Muscle layer of colon (tissue), 2 donors: Measurements from ENCODE around the gene VRK2.
"Not testable (repeated sequence)": the region's sequence is repeated elsewhere in the genome, so short reads cannot be mapped to it uniquely, and the experiment has no call there.

Source experiments
- H3K27ac ChIP-seq: one replicate; pipeline ENCODE4 v1.7.0; 2013; ENCODE audit warnings: low read depth, mild to moderate bottlenecking, low read length, moderate library complexity
- H3K27me3 ChIP-seq, 2 donors: one replicate each; pipeline ENCODE4 v1.7.0; 2013; ENCODE audit warnings: low read length in 2 of 2, mild to moderate bottlenecking in 2 of 2; ENCODE audit not compliant: insufficient read depth in 2 of 2, control insufficient read depth in 1 of 2
- H3K36me3 ChIP-seq: one replicate; pipeline ENCODE4 v1.7.0; 2013; ENCODE audit warnings: mild to moderate bottlenecking, low read length; ENCODE audit not compliant: insufficient read depth
- H3K4me1 ChIP-seq: one replicate; pipeline ENCODE4 v1.7.0; 2013; ENCODE audit warnings: mild to moderate bottlenecking, low read length; ENCODE audit not compliant: insufficient read depth
- H3K4me3 ChIP-seq, 2 donors: one replicate each; pipeline ENCODE4 v1.7.0; 2013; ENCODE audit warnings: low read length in 2 of 2, low read depth in 1 of 2, mild to moderate bottlenecking in 1 of 2, moderate library complexity in 1 of 2
- H3K9ac ChIP-seq: one replicate; pipeline ENCODE4 v1.7.0; 2013; ENCODE audit warnings: low read length
- H3K9me3 ChIP-seq: one replicate; pipeline ENCODE4 v1.7.0; 2013; ENCODE audit warnings: mild to moderate bottlenecking, low read length
- donor health status: abdominal sarcoma.
- donor health status: Adenocarcinoma of cecum.

The VRK2 gene

DNA sequence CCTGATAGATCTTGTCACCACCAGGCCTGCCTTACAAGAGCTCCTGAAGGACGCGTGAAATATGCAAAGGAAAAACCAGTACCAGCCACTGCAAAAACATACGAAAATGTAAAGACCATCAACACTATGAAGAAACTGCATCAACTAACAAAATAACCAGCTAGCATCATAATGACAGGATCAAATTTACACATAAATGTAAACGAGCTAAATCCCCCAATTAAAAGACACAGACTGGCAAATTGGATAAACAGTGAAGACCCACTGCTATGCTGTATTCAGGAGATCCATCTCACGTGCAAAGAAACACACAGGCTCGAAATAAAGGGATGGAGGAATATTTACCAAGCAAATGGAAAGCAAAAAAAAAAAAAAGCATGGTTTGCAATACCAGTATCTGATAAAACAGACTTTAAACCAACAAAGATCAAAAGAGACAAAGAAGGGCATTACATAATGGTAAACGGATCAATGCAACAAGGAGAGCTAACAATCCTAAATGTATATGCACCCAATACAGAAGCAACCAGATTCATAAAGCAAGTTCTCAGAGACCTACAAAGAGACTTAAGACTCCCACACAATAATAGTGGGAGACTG is 123.8 kb downstream of the VRK2 start:
- not testable (repeated sequence) for H3K4me1 ChIP-seq, H3K9ac ChIP-seq, H3K9me3 ChIP-seq, H3K27me3 ChIP-seq, H3K36me3 ChIP-seq, H3K4me3 ChIP-seq, H3K27ac ChIP-seq

DNA sequence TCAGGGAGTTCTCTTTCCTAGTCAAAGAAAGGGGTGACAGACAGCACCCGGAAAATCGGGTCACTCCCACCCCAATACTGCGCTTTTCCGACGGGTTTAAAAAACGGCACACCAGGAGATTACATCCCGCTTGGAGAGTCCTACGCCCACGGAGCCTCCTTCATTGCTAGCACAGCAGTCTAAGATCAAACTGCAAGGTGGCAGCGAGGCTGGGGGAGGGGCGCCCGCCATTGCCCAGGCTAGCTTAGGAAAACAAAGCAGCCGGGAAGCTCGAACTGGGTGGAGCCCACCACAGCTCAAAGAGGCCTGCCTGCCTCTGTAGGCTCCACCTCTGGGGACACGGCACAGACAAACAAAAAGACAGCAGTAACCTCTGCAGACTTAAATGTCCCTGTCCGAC is 125.2 kb downstream of the VRK2 start:
- not testable (repeated sequence) for H3K4me1 ChIP-seq, H3K4me3 ChIP-seq, H3K27ac ChIP-seq

DNA sequence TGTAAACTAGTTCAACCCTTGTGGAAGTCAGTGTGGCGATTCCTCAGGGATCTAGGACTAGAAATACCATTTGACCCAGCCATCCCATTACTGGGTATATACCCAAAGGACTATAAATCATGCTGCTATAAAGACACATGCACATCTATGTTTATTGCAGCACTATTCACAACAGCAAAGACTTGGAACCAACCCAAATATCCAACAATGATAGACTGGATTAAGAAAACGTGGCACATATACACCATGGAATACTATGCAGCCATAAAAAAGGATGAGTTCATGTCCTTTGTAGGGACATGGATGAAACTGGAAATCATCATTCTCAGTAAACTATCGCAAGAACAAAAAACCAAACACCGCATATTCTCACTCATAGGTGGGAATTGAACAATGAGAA is 130.6 kb downstream of the VRK2 start:
- H3K4me3 ChIP-seq, result not testable (repeated sequence)

More for the DNA sequence above, 125.2 kb downstream of the VRK2 start:
- not testable (repeated sequence) for H3K9me3 ChIP-seq, H3K27me3 ChIP-seq, H3K36me3 ChIP-seq, H3K9ac ChIP-seq

DNA sequence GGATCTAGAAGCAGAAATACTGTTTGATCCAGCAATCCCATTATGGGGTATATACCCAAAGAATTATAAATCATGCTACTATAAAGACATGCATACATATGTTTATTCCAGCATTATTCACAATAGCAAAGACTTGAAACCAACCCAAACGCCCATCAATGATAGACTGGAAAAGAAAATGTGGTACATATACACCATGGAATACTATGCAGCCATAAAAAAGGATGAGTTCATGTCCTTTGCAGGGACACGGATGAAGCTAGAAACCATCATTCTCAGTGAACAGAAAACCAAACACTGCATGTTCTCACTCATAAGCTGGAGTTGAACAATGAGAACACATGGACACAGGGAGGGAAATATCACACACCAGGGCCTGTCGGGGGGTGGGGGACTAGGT is 133.6 kb downstream of the VRK2 start:
- H3K4me3 ChIP-seq, H3K36me3 ChIP-seq, H3K9ac ChIP-seq, H3K27me3 ChIP-seq, H3K27ac ChIP-seq, H3K4me1 ChIP-seq, H3K9me3 ChIP-seq: not testable (repeated sequence)

More for the DNA sequence above, 130.6 kb downstream of the VRK2 start:
- H3K36me3 ChIP-seq, H3K27ac ChIP-seq, H3K9ac ChIP-seq, H3K4me1 ChIP-seq, H3K27me3 ChIP-seq, H3K9me3 ChIP-seq: not testable (repeated sequence)

DNA sequence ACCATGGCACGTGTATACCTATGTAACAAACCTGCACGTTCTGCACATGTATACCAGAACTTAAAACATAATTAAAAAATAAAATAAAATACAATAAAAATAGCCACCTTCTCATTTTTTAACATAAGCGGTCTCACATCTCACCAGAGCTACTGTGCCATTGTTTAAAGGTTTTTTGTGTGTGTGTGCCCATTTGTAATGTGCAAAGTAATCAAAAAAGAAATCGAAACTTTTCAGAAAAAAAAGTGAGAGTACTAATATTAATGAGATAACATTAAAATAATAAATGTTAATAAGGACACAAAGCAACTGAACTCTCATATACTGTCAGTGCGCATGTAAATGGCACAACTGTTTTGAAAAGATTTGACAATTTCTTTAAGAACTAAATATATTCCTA is 134.0 kb downstream of the VRK2 start:
- Histone ChIP-seq H3K27me3 (no peaks in the 10 kb centered on the region), H3K9me3 (no peaks in the 10 kb centered on the region), H3K4me1 (no peaks in the 10 kb centered on the region), H3K9ac (no peak overlapping the region), H3K27ac (no peak overlapping the region), H3K36me3 (no peaks in the 10 kb centered on the region), H3K4me3 (no peak overlapping the region)

DNA sequence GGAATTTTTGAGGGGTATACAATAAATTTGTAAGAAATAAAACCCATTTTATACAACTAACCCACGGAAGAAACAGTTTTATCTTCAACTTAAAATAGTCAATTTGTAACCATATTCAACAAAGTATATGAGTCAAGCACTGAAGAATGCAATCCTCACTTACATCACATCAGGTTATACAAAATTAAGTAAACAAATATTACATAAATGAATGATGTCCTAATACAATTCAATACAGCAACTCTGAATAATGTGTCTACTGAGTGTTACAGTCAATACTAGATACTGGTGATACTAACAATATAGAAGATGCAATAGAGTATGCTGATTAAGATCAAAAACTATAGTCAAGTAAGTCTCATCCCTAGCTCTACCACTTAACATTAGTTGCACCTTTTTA is 135.9 kb downstream of the VRK2 start:
- Histone ChIP-seq H3K9me3 (no peaks in the 10 kb centered on the region), H3K27me3 (no peaks in the 10 kb centered on the region), H3K4me1 (no peaks in the 10 kb centered on the region), H3K27ac (no peak overlapping the region), H3K9ac (no peak overlapping the region), H3K36me3 (no peaks in the 10 kb centered on the region), H3K4me3 (no peak overlapping the region)

DNA sequence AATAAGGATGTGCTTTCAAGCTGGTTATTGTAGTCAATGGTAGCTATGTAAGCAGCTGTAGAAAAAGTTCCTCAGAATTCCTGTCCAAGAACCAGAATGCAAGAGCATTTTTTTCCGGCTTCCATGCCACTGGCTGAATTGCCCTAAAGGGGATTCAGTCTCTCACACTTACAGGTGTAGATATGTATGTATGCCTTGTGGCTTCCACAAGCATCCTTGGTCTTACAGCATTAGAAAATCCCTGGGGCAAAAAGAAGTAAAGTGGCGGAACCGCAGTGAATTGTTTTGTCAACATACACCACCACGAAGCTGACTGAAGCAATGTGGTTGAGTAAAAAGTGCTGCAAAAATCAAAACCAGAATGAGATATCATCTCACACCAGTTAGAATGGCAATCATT is 139.9 kb downstream of the VRK2 start:
- no peaks in the 10 kb centered on the region for H3K27me3 ChIP-seq
- no peaks in the 10 kb centered on the region for H3K4me1 ChIP-seq
- no peaks in the 10 kb centered on the region for H3K9me3 ChIP-seq
- no peak overlapping the region for H3K9ac ChIP-seq
- no peaks in the 10 kb centered on the region for H3K36me3 ChIP-seq
- H3K27ac ChIP-seq, result no peak overlapping the region
- H3K4me3 ChIP-seq, result no peak overlapping the region

DNA sequence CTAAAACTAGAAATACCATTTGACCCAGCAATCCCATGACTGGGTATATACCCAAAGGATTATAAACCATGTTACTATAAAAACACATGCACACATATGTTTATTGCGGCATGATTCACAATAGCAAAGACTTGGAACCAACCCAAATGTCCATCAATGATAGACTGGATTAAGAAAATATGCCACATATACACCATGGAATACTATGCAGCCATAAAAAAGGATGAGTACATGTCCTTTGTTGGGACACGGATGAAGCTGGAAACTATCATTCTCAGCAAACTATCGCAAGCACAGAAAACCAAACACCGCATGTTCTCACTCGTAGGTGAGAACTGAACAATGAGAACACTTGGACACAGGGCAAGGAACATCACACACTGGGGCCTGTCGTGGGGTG is 140.4 kb downstream of the VRK2 start:
- not testable (repeated sequence) for H3K4me3 ChIP-seq, H3K27ac ChIP-seq, H3K36me3 ChIP-seq, H3K4me1 ChIP-seq, H3K27me3 ChIP-seq, H3K9me3 ChIP-seq, H3K9ac ChIP-seq

DNA sequence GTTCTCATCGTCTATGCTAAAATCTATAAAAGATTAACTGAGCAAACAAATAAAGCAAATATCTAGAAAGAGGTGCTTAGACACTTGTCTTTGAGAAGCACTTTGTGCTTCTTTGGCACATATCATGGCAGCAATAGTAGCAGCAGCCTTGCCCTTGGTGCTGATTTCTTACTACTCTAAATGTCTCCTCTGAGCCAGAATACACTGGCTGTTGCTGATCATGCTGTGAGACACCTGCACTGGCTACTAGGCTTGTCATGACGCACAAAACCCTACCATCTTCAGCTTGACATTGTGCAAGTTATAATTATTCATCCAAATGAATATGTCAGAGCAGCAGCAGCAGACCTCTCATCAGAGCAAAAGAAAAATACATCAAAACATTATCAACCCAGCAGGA is 147.9 kb downstream of the VRK2 start:
- no peak overlapping the region for H3K4me3 ChIP-seq
- H3K27me3 ChIP-seq, result no peaks in the 10 kb centered on the region
- no peaks in the 10 kb centered on the region for H3K36me3 ChIP-seq
- no peak overlapping the region for H3K27ac ChIP-seq
- H3K9me3 ChIP-seq, result no peaks in the 10 kb centered on the region
- no peaks in the 10 kb centered on the region for H3K4me1 ChIP-seq
- H3K9ac ChIP-seq, result no peak overlapping the region

DNA sequence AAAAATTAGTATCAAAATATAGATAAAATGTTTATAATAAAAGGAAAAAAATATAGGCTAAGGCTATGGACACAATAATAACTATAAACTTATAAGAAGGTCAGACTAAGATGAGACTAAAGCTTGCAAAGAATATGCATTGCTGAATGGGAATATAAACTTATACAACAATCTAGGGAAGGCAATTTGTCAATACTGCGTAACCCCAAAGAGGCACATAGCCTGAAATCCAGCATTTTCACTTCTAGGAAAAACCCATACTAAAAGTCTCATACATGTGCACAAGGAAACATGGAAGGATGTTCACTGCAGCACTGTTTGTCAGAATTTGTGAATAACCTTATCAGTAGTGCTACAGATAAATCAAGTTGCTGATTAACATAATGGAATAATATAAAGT is 149.1 kb downstream of the VRK2 start:
- H3K36me3 ChIP-seq, result no peaks in the 10 kb centered on the region
- H3K9ac ChIP-seq, result no peak overlapping the region
- H3K4me1 ChIP-seq, result no peaks in the 10 kb centered on the region
- H3K4me3 ChIP-seq, result no peak overlapping the region
- no peaks in the 10 kb centered on the region for H3K27me3 ChIP-seq
- H3K9me3 ChIP-seq, result no peaks in the 10 kb centered on the region
- H3K27ac ChIP-seq, result no peak overlapping the region

DNA sequence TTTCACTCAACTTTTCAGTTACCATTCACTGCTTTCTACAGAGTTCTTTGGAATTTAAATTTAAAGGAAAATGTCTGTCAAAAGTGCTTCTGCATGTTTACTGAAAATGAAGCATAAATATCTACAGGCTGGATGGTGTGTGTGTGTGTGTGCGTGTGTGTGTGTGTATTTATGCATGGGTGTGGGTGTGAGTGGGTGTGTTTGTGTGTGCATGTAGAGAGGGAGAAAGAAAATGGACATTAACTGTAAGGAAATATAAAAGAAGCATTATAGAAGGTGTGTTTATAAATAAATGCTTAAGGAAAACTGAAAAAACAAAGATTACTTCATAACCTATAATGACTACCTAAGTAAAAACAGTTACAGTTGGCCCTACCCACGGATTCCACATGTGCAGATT is 151.3 kb downstream of the VRK2 start:
- no peaks in the 10 kb centered on the region for H3K36me3 ChIP-seq
- H3K4me3 ChIP-seq, result no peak overlapping the region
- no peak overlapping the region for H3K27ac ChIP-seq
- no peaks in the 10 kb centered on the region for H3K9me3 ChIP-seq
- no peaks in the 10 kb centered on the region for H3K27me3 ChIP-seq
- no peaks in the 10 kb centered on the region for H3K4me1 ChIP-seq
- no peak overlapping the region for H3K9ac ChIP-seq

DNA sequence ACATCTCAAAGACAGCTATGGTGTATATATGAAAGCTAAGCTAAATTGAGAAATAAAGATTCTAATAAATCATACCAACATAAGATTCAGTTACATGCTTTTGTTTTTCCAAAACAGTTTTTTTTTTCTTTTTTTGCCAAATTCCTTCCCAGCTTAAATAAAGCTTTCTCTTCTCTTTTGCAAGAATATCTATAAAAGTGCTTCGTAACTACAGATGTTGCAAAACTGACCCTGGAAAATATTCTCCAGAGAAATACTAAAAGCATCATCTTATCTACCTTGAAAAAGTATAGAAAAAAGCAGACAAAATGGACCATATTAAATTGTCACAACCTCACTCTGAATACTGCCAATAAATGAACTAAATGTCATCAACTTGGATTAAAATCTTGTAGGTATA is 155.8 kb downstream of the VRK2 start:
- no peak overlapping the region for H3K9ac ChIP-seq
- H3K36me3 ChIP-seq, result no peaks in the 10 kb centered on the region
- no peak overlapping the region for H3K27ac ChIP-seq
- H3K4me3 ChIP-seq, result no peak overlapping the region
- no peaks in the 10 kb centered on the region for H3K9me3 ChIP-seq
- H3K4me1 ChIP-seq, result no peaks in the 10 kb centered on the region
- no peaks in the 10 kb centered on the region for H3K27me3 ChIP-seq
